GM12874 (cell line): Measurements from ENCODE around the gene ERICH6B.

ENCODE experiments used
- CTCF ChIP-seq: IDR thresholded peaks from 2 replicates; pipeline ENCODE4 v1.5.1; 2011; ENCODE audit warnings: low read depth, mild to moderate bottlenecking, control low read depth, low read length, moderate library complexity; ENCODE audit not compliant: insufficient read depth

The ERICH6B gene

GRCh38 chr13:45538382-45538781 lies 77.2 kb downstream of the ERICH6B start:
- no peak for TF ChIP-seq CTCF

GRCh38 chr13:45537516-45537915 lies 78.0 kb downstream of the ERICH6B start:
- TF ChIP-seq CTCF, result no peak

GRCh38 chr13:45536224-45536623 lies 79.3 kb downstream of the ERICH6B start:
- TF ChIP-seq CTCF, result no peak

- TF ChIP-seq CTCF, result no peak
Observed at GRCh38 chr13:45534604-45535003, 80.9 kb downstream of the ERICH6B start.

GRCh38 chr13:45529758-45530157 lies 85.8 kb downstream of the ERICH6B start:
- no peak for TF ChIP-seq CTCF

- no peak for TF ChIP-seq CTCF
Observed at GRCh38 chr13:45527699-45528462, 87.7 kb downstream of the ERICH6B start.

GRCh38 chr13:45522571-45522970 lies 93.0 kb downstream of the ERICH6B start:
- no peak for TF ChIP-seq CTCF
